ENCODE data around the gene SCIN.
"Not testable (repeated sequence)": the region's sequence is repeated elsewhere in the genome, so short reads cannot be mapped to it uniquely, and the experiment has no call there.

The SCIN gene

GRCh38 chr7:12620371-12620770, 49.9 kb downstream of the SCIN start:
- DNase-seq: no peak

DNA sequence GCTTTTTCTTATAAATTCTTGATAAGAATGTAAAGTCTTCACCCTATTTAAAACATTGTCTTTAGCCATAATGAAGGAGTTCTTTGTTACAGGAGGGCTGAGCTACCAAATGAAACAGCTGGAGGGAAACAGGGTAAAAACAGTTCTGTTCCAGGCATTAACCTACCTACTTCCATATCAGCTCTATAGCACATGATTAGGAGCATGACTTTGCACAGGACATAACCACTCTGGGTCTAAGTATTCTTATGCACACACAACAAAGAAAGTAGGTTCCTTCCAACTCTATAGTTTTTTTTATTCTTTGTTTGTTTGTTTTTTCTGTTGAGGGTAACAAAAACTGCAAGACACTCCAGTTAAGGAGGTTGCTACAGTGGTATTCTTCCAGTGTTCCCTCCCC, 52.7 kb downstream of the SCIN start:
- DNase-seq: no peak

GRCh38 chr7:12623885-12624498, 53.5 kb downstream of the SCIN start:
- DNase-seq: peak; percentile 2

DNA sequence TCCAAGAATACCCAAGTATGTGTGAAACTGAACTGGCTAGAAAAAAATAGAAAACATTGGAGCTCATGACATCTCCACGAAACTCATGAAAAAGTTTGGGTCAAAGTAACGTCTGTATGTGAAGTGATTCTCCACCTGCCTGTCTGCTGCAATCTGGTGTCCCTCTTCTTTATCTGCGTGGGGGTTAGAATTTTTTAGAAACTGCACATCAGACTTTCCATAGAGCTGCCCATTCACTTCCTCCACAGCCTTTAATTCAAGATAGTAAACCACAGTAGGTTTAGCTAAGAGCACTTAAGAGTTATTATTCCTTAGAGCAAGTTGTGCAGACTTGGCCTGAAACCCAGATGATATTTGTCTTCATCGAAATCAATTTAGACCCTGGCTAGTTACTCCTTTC, 55.3 kb downstream of the SCIN start:
- DNase-seq: no peak

DNA sequence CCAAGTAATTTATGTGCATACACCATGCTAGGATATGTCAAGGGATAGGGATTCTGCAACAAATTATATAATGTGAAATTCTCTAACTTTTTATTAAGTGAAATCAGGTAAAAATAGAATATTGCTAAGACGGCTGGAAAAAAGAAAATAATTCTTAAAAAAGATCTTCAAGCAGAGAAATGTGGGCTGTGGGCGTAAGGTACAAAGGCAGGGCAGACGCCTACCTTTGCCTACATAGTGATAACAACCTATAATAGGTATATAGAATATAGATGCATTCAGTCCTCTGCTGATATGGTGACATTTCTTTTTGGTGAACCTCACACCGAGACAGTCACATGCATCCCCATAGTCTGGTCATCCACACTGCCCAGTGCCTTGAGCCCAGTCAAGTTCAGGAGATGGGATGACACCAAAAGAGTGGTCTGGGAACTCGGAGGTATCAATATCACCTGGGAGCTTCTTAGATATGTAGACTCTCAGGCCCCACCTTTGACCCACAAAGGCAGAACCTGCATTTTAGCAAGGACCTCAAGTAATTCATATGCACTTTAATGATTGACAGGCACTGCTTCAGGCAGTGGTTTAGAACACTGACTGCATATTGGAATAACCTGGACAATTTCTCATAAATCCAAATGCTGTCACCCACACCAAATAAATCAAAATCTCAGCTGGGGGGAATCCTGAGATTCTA, 59.4 kb downstream of the SCIN start:
- DNase-seq: no peak

- DNase-seq: no peak
Observed at GRCh38 chr7:12630513-12630819, 59.9 kb downstream of the SCIN start.

- DNase-seq: no peak
Observed at GRCh38 chr7:12633582-12633981, 63.1 kb downstream of the SCIN start.

GRCh38 chr7:12635830-12636229, 65.3 kb downstream of the SCIN start:
- no peak for DNase-seq

DNA sequence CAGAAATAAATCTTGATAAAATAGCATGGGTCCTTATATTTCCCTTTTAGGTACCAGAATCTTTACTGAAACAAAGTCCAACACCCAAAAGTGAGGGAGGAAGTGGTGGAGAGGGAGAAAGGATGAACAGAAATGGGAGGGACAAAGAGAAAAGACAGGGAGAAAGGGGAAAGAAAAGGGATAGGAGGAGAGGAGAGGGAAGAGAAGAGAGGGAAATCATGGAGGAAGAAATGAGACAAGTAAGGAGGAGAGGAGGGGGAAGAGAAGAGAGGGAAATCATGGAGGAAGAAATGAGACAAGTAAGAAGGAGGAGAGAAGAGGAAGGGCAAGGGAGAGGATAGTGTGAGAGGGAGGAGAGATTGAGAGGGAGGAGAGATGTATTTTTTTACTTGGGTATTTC, 66.8 kb downstream of the SCIN start:
- no peak for DNase-seq

GRCh38 chr7:12637819-12638592, 67.5 kb downstream of the SCIN start:
- peak; percentile 43 for DNase-seq

DNA sequence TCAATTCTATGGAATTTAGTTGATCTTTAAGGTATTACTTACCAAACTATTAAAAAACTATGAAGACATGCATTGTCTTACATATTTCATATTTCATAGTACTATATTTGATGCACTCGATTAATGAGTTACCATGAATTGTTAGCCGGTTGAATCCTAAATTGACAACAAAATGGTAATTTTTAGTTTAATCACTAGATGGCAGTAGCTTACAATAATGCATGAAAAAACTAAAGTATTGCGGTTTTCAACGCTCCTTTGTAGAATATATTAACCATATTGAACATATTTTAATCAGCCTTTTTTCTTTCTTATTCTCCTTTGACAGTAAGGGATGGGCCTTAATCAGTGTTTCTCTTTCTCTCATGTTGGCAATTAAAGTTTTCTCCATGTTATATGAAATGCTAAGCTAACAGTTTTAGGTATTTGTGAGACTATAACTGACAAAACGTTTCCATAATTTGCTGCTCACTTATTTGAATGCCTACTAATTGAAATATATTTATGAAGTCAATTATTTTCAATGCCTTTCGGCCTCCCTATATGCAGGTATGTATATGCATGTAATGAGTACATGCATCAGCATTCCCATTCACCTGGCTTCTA, 68.4 kb downstream of the SCIN start:
- peak; percentile 32 for DNase-seq

GRCh38 chr7:12640299-12641096, 70.0 kb downstream of the SCIN start:
- DNase-seq: no peak

DNA sequence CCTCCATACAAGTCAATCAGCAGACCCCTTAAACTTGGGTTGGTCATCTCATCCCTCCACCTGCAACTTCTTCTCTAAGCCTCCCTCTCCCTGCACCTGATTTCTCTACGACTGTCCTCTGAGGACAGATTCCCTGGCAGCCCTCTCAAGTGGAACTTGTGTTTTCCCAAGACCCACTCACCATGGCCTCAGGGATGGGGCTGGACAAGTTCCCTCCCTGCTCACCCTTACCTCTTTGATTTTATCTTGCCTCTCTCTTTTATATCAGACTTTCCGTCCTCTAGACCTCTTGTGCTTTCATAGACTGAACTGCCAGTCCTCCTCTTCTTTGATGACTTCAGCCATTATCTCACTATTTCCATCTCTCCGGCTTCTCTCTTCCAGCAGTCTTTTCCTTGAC, 70.7 kb downstream of the SCIN start:
- no peak for DNase-seq

DNA sequence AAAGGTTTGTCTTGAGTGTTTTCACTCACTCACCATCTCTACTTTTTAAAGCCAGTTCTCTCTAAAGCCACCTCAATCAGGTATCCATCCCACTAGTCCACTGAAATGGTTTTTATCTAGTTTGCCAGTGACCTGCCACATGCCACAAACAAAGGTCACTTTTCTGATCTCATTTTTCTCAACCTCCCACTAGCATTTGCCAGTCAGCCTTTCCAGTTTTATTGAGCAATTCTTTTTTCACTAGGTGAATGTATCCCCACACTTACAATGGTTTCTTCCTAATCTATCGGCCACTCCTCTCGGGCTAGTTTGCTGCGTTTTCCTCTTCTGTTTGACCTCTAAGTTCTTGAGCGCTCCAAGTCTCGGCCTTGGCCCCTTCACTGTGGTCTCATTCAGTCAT, 72.0 kb downstream of the SCIN start:
- no peak for DNase-seq

DNA sequence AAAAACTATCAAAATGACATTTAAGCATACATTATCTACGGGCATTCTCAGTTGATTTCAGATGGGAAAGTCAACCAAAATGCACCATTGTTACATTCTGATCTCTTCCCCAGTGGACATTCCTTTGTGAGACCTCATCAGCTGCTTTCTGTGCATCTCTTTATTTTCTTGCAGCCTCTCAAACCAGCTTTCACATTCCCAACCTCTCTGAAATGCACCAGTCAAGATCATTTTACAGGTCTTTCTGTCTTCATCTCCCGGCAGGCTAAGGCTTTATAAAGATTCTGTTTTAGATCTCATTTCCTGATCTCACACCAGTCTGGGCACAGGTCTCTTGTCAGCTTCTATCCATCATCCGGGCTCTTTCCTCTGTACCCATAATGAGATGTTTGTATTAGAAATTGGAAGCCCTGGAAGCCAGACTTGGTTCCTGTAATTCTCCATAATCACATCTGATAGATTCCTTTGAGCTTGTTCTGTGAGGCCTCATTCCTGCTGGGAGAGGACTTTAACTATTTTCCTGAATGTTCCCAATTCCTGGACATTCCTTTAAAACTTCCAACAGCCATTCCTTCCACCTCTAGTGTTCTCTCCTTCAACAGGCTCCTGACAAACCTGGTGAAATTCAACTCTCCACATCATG, 72.6 kb downstream of the SCIN start:
- DNase-seq: no peak

DNA sequence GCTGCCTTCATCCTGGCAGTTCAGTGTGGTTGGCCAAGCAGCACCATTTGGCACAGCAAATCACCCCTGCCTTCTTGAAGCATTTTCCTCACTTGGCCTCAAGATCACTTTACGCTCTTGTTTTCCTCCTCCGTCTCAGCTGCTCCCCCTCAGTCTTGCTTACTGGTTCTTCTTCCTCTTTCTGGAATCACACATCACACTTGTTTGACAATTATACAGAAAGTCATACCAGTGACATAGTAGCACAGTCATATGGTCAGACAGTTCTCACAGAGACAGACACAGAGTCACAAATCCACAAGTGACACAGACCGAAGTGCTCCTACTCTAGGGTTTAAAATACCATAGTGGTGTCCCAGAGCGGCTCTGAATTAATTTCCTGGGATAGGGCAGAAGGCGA, 73.1 kb downstream of the SCIN start:
- DNase-seq: peak; percentile 73

GRCh38 chr7:12645212-12645611, 74.7 kb downstream of the SCIN start:
- DNase-seq: not testable (repeated sequence)

- no peak for DNase-seq
Observed at GRCh38 chr7:12646139-12646538, 75.6 kb downstream of the SCIN start.

DNA sequence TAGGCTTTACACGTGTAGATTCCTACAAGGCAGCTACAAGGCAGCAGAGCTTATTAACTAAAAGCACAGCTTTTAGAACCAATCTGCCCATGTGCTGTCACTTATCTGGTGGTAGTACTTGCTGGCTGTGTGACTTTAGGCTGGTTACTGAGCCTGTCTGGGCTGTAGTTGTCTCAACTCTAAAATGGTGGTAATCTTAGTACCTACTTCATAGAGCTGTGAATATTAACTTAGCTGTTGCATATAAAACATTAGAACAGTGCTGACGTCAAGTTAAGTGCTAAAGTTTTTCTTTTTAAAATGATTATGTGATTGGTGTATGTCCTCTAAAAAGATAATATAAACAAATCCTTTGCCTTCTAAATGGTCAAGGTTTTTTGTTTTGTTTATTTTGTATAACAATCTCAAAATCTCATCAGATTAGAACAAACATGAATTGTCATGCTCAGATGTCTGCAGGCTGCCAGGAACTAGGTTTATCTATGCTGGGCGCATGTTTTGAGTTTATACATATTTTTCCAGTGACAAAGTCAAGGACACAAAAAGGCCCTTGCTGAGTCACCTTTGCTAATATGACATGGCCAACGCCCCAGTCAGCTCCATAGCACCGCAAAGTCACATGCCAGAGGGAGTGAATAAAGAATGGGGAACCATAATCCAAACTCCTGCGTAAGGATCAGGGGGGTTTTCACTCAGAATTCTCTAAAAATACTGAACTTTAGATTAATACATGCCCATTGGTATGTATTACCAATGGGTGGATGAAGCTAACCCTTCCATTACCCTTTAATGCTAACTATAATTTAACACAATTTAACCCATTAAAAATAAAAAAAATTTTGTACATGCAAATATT, 77.1 kb downstream of the SCIN start:
- no peak for DNase-seq

DNA sequence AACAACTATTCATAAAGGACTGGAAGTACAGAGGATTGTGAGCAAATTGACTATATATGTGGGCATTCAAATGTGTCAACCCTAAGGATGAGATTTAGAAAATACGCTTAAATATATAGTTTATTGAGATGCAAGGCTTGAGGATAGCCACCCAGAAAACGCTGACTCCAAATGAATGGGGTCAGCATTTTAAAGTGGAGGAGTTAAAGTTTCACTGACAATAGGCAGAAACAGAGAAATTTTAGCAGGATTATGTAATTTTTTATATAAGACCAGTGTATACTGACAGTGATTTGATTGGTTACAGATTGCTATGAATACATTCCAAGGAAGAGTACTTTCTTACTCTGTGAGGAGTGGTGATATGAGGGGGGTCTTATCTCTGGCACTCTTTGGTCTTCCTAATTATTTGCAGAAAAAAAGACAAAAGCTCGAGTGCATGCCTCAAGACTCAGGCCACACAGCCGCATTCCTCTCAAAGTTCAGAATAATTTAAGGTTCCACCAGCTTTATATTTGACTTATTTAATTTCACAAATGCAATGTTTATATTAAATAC, 78.3 kb downstream of the SCIN start:
- no peak for DNase-seq

- no peak for DNase-seq
Observed at GRCh38 chr7:12649348-12649747, 78.8 kb downstream of the SCIN start.

All from MV-4-11 (cell line).